HG03097 (cell line): ENCODE measurements around the gene NDUFS7.
"Not testable (repeated sequence)": the region's sequence is repeated elsewhere in the genome, so short reads cannot be mapped to it uniquely, and the experiment has no call there.

Source experiments
- ATAC-seq: cut with Tn5 transposase; IDR thresholded peaks from one replicate; pipeline ENCODE4 v1.9.1; 2021; ENCODE audit not compliant: unreplicated experiment, low FRiP score

Gene NDUFS7

DNA sequence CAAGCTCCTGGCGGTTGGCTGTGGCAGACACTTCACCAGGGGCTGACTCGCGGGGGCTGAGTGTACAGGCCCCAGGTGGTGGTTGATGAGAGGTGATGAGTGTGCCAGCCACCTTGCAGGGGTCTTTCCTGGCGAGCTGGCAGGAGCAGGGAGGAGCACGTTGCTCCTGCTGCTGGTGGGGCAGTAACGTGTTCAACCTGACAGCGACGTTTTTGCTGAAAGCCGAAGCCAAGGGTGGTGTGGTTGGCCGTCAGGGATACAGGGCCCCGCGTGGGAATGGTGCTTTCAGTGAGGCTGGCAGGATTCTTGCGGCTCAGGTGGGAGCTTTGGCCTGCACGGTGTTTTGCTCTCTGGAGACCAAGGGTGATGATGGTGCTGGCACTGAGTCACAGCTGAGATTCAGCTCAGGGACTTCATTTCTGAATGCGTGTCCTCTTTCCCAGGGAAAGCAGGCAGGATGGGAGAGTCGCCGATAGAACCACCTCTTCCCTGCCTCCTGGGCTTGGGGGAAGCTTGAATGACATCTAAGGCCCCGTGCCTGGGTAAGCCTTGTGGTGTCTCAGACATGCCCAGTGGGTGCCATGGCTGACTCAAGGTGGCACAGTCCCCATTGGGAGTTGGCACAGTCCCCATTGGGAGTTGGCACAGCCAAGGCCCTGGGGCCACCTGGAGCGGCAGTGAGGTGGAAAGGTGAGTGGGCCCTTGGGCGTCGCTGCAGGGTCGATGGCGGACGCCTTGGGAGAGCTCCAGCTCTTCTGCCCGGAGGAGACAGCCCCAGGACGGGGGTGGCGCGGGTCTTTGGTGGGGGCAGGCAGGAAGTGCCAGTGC is 32.5 kb downstream of the NDUFS7 start:
- no peak for ATAC-seq

DNA sequence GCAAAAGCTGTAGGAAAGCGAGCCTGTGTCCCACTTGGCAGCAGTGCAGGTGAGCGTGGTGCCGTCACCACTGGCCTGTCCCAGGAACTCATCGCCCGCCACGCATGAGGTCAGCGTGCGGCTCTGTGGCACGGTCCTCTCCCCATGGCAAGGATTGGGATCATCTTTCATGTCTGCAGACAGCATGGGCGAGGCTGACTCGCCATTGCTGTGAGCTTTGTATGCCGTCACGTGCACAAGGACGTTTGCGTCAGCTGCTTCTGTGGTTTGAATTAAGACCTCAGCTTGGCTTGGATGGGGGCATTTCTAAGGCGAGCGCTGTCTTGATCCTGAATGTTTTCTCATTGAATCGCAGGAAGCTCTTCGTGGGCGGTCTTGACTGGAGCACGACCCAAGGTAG is 33.4 kb downstream of the NDUFS7 start:
- ATAC-seq, result no peak

DNA sequence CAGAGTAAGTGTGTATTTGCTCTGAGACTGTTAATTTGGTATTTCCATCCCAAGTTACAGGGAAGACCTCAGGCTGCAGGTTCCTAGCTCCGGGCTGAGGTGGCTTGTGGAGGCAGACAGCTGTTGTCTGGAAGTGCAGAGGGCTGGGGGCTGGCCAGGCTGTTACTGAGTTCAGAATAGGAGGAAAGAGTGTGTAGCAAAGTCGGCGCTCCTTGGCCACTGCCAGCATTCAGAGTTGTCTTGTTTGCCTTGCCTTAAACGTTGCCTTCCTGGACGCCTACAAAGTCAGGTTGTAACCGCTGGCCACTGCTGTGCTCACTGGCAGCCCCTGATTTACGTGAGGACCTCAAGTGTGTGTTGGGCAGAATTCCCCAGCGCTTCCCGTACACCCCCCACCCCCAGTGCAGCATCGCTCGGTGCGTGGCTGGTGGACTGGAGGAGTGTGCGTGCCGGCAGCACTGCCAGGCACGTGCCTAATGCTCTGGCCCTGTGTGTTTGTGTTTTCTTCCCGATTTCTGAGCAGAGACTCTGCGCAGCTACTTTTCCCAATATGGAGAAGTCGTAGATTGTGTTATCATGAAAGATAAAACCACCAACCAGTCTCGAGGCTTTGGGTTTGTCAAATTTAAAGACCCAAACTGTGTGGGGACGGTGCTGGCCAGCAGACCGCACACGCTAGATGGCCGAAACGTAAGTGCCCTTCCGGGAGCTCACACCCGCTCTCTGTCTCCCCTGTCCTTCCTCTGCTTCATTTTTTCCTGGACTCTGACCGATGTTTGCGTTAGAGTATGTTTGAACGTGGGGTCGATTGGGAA is 34.2 kb downstream of the NDUFS7 start:
- no peak for ATAC-seq

DNA sequence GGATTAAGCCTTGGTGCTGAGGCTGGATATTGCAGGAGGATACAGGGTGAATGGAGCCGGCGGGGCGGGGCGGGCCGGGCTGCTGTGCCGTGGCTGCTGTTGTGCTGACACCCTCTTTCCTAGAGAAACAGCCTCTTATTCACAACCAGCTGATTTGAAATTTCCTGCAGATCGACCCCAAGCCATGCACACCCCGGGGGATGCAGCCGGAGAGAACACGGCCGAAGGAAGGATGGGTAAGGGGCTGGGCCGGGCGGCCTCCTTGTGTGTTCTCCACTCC is 34.7 kb downstream of the NDUFS7 start:
- no peak for ATAC-seq

DNA sequence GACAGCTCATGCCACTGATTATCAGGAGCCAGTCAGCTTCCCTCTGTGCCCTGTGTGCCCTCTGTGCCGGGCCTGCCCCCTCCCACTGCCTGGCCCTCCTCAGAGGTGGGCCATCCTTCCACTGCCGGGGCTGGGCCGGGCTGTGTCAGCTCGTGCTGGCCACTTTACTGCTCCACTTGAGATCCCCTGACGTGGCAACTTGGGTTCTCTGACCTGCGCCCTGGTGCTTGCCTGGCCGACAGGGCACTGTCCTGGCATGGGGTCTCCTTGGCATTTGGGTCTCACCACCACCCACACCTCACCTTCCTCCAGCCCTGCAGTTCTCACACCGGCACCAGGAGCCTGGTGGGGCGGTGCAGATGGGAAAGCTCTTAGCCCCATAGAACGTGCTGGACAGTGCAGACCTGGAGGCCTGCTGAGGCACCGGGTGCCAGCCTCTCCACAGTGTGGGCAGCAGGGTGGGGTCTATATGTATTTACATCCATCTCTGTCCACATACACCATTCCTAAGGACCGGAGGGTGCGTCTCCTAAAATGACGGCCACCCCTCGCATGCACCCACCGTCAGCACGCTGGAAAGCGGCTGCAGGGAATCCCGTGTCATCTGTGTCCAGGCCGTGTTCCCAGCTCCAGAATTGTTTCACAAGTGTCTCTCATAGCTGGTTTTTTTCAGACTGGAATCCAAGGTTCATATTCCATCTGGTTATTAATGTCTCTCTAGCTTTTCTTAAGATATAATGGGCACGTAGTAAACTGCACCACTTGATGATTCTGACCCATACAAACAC is 35.4 kb downstream of the NDUFS7 start:
- no peak for ATAC-seq

DNA sequence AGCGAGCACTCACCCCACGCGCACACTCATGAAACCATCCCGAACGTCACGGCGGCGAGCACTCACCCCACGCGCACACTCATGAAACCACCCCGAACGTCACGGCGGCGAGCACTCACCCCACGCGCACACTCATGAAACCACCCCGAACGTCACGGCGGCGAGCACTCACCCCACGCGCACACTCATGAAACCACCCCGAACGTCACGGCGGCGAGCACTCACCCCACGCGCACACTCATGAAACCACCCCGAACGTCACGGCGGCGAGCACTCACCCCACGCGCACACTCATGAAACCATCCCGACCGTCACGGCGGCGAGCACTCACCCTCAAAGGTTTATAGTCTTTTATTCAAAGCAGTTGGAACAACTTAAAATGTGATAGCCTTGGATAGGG is 36.4 kb downstream of the NDUFS7 start:
- ATAC-seq, result not testable (repeated sequence)

DNA sequence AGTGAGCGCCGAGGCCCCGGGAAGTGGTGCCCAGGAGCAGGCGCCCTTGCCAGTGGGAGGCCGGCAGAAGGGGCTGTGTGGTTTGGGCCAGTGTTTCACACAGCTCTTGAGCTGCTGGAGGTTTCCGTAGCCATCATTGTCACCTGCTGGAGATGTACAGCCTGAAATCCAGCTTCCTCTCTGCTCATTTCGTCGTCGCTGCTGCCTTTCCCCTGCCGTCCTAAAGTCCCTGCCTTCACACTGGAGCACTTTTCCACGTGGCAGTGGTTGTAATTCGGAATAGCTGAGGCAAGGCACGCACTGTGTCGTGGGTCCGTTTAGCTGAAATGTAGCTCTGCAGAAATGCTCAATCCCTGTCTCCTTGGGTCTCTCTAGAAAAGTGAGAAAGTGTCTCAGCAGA is 36.9 kb downstream of the NDUFS7 start:
- ATAC-seq, result no peak

DNA sequence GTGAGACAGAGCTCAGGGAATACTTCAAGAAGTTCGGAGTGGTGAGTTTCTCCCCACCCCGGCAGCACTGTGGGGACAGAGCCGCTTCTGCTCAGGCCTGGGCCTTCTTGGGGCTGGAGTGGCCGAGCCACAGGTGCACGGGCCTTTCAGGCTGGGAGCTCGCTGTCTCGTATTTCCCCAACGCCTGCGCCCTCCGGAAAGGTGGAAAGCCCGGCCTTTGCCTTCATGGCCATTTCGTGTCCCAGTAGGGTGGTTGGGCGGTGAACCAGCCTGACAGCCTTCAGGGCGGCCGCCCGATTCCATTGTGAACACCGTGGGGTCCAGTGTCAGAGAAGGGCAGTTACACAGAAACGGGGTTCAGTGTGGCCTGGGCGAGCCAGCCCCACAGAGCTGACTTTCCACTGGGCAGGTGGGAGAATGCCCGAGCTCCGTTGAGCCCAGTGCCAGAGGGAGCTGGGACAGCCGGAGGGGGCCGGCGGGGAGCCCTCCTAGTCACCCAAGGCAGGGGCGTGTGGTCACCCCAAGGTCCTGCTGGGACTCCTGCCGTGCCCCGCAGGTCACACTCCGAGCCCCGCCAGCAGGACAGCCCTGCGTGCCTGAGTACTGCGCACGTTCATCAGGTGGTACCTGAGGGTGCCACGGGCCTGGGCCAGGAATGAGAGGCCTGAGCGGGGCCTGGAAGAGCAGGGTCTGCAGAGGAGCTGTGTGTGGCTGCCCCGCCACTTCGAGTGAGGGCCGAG is 37.7 kb downstream of the NDUFS7 start:
- ATAC-seq, result no peak

DNA sequence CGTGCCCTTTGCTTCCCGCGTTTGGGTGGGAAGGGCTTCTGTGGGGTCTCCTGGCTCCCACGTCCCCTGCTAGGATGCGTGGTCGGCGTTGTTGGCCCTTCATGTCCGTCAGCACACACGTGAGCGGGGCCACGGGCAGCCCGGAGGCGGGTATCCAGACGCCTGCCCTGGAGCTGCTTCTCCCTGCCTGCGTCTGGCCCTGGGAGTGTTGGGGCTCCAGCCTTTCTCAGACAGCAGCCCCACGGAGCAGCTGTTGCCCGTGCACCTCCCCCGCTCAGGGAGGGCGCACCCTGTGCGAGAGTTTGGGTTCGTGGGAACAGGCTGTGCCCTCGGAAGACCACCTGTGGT is 38.2 kb downstream of the NDUFS7 start:
- no peak for ATAC-seq

DNA sequence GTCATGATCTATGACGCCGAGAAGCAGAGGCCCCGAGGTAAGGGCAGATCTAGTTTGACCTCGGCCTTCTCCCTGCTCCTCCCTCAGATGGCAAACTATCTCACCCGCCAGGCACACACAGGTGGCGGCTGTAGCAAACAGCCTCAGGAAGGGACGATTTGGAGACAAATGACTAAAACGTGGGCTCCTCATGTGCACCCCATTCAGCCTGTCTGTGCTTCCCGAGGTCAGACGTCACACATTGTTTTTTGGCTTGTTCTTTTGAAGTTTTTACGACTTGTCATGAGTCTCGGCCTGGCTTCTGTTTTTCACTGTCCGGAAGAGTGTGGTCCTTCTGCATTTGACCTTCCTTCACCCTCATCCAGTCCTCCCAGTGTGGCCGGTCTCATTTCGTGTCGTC is 38.7 kb downstream of the NDUFS7 start:
- ATAC-seq, result no peak

DNA sequence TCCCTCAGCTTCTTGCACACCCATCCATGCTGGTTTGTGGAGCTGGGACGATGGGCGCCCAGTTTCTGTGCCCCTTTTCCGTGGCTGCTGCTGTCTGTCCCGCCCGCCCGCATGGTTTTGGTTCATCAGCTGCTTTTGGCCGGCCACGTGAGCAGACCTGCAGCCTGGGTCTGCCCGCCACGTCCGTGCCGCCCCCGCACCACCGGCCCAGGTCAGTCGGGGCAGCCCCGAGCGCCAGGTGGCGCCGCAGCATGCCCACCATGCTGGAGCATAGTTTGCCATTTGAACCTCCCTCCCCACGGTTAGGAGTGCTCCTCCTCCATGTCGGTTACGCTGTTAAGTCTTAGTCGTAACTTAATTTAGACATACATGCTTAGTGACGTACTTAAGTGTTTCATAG is 39.2 kb downstream of the NDUFS7 start:
- no peak for ATAC-seq

DNA sequence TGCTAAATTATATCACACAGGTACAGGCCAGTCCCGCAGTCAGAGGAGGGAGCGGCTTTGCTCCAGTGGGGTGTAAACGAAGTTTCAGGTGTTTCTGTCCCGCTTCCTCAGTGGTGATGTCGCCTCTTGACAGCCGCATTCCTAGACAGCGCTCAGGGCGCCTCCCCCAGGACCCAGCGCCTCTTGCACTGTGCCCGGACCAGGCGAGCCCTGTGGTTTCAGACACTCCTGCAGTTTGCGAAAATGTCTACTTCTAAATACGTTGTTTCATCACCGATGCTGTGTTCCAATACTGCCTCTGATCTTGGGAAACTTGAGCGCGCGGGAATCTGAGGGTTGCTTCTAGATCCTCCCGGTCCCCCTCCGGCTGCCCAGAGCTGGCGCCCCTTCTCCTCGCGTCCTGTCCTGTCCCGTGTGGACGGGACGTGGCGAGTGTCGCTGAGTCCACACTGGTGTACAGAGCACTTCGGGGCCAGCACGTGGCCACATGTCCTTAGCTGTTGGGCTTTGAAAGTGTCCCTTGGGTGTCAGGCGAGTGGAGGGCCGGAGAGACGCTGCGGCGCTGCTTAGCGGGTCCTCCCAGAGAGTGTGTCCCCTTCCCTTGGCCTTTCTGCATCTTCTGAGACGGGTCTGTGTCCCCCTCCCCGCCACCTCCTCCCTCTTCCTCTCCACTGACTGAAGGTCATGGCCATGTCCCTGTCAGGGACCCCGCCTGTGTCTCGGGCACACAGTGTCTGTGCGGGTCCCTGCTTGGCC is 39.9 kb downstream of the NDUFS7 start:
- no peak for ATAC-seq

DNA sequence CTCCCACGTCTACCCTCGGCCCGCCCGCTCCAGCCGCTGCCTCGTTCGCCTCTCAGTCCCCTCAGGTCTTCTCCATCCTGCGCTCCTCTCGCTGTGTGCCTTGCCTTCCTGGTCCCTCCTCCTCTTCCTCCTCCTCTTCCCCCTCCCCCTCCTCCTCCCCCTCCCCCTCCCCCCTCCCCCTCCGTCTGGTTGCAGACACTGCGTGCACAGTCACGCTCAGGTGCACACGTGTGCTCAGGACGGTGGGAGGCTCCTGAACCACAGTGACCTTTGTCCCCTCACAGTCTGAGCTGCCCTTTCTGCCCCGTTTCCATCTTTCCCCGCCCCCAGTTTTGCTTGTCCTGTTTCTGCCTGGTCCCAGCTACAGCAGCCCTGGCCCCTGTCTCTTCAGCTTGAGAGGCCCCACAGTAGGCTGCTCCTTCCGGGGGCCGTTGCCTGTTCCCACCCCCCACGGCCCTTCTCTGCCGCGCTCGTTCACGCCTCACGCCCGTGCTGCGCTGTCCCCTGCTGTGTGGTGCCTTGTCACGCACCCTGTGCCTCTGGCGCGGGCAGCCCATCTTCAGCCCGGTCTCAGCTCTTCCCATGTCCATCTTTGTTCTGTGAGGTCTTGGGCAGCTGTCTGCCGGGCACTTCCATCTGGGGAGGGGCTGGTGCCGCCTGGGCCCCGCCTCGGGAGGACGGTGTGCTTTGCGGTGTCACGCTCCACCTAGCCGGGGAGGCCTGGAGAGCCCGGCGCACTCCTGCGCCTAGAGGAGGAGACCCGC is 40.7 kb downstream of the NDUFS7 start:
- ATAC-seq, result no peak

DNA sequence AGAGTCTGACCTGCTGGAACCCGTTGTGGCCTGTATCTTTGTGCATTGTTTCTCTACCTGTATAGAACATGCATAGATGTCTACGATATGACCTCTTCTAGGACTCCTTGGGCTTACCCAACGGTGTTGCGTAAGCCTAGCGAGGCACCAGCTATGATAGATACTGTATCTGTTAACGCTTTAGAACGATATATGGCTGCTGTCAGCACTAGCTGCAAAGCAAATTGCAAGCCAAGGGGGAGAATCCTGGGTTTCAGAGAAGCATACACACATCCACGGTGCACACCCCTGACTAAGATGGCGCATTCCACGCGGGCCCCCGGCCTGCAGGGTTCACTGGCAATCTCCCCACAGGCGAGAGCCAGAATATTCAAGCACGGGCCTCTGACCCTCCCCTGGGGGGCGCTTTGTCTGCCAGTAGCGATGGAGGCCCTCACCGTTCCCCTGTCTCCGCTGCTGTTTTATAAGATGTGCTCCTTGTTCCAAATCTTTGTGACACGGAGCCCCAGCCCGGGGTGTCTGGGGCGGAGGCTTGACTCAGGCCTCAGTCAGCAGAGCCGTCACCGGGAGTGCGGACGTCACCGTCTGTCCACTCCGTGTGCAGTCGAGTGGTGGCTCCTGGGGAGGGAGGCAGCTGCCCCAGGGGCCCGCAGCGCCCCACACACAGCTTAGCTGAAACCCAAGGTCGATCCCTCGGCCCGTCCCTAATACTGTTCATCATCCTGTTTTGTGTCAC is 41.6 kb downstream of the NDUFS7 start:
- ATAC-seq, result no peak

DNA sequence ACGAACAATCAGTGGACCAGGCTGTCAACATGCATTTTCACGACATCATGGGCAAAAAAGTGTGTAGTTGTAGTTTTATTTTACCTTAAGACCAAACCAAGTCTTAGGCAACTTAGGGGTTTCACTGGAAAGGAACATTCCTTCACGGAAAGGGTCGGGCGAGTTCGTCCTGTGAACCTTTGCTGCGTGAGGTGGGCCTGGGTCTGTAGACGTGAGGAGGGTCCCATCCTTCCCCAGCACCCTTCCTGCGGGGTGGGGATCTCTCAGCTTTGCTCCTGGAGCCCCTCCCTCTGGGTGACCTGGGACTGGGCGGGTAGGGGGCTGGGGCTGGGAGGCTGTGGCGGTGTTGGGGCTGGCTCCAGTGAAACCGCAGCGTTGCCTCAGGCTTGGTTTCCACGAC is 42.2 kb downstream of the NDUFS7 start:
- no peak for ATAC-seq

DNA sequence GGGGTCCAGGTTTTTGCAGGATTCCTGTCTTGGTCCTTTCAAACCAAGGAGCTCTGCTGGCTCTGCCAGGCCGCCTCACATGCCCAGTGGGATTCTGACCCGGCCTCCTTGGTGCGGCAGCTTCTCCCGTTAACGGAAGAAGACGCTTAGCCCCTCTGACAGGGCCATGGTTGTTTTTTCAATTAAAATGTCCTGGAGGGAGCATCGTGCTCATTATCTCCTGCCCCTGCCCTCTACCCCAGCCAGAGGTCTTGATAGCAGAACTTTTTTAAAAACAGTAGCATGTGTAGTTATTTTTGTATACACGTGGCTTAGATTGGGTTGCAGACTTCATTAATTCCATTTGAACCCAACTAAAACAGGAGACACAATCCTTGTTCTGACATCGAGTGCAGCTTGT is 43.0 kb downstream of the NDUFS7 start:
- ATAC-seq, result no peak

DNA sequence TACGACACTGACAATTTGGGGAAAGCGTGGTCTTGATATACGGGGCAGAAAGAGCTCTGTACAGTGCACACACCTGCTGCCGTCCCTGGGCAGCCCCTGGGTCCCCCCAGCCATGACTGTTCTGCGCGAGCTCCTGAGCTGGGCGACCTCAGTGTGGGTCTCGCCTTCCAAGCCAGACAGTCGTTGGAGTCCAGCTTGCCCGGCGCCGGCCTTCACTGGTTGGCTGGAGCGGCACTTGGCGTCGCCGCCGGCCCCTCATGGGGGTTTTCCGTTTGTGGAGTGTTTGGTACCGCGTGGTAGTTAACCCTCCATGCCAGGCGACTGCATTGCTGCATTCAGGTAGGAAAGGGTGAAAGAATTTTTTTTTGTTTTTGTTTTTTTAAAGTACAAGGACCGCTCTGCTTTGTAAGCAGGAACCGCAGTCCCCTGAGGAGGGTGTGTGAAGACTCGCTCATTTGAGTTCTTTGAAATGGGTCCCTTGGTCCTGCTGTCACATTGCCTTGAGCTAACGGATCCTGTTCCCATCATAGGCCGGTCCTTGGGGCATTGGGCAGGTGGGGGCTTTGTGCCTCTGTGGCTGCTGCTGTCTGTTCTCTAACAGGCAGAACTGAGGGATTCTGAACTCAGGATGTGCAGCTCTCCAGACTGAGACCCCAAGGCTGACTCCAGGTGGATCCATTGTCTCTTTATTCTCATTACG is 43.7 kb downstream of the NDUFS7 start:
- no peak for ATAC-seq

DNA sequence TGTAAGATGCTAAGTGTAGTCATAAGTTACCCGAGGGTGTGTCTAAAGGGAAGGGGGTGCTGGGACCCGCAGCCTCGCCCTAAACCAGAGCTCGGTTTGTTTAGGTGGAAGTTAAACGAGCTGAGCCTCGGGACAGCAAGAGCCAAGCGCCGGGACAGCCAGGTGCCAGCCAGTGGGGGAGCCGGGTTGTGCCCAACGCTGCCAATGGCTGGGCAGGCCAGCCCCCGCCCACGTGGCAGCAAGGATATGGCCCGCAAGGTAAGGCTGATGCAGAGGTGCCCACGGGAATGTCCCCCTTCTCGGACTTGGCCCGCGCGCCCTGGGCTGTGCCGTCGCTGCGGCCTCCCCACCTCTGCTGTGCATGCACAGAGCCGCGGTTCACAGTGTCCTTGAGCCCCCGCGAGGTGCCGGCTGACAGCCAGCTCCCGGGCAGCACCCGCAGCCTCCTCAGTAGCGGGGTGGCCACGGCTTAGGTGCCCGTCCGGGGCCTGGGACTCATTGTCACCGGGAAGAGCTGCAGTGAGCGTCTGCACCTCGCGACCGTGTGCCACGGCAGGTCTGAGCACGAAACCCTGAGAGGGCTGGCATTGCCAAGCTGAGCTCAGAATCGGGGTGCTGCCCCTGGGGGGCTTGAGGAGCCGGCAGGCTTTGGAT is 45.2 kb downstream of the NDUFS7 start:
- ATAC-seq, result no peak
